ENCODE measurements around the gene HS3ST5. TPM values are rescaled to one million over a fixed set of nuclear protein-coding genes. Genes with fewer than 3 reads are reported as not detected.

The HS3ST5 gene
- total RNA-seq, 2 donors from 2014 or later, result 0.31 to 2.0 TPM

DNA sequence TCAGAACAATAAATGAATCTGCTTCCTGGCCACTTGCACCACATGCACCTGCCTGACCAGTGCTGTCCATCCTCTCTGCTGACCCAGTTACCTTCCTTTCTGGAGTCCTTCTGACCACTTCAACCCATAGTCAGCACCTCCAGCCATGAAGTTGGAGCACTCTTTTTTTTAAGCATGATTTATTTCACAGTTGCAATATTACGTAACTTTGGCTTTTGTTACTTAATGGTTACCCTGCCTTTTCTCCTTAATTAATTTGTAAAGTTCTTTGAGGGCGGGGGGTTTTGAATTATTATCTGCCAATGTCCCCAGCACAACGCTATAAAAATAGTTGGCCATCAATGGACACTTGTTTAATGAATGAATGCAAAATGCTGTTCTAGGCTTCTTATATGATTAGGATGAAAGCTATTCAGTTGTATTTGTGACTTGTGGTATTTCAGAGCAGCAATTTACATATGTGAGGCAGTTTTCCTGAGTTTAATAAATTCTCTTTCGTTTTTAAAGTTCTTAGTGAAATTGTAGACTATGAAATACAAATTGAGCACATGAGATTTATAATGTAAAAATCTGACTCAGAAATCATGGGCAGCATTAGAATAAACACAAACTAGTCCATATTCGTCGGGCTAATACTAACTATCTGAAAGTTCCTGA lies 180.0 kb downstream of the HS3ST5 start:
- Mint-ChIP-seq H3K27ac (no peak overlapping the region), H3K36me3 (ENCODE audit: low read depth) (no peaks in the 10 kb centered on the region), H3K27me3 (ENCODE audit: insufficient read depth) (no peaks in the 10 kb centered on the region), H3K4me3 (no peak overlapping the region), H3K9me3 (no peaks in the 10 kb centered on the region), H3K4me1 (peaks cover 4% of the 10 kb centered on the region)
- no peak for DNase-seq
- Histone ChIP-seq H3K4me3 (ENCODE audit: low read length) (no peak overlapping the region), H3K4me1 (ENCODE audit: control insufficient read depth, insufficient read depth, low read length) (peaks cover 2% of the 10 kb centered on the region), H3K27me3 (ENCODE audit: control insufficient read depth, insufficient read depth, low read length, poor library complexity, severe bottlenecking) (no peaks in the 10 kb centered on the region), H3K9me3 (ENCODE audit: control insufficient read depth, low read length) (no peaks in the 10 kb centered on the region), H3K27ac (ENCODE audit: low read depth, low read length) (no peak overlapping the region), H3K36me3 (ENCODE audit: control insufficient read depth, insufficient read depth, low read length) (no peaks in the 10 kb centered on the region), H3K9ac (ENCODE audit: extremely low read depth, low read length, poor library complexity, severe bottlenecking) (no peak overlapping the region)
- TF ChIP-seq, protein P1, sequence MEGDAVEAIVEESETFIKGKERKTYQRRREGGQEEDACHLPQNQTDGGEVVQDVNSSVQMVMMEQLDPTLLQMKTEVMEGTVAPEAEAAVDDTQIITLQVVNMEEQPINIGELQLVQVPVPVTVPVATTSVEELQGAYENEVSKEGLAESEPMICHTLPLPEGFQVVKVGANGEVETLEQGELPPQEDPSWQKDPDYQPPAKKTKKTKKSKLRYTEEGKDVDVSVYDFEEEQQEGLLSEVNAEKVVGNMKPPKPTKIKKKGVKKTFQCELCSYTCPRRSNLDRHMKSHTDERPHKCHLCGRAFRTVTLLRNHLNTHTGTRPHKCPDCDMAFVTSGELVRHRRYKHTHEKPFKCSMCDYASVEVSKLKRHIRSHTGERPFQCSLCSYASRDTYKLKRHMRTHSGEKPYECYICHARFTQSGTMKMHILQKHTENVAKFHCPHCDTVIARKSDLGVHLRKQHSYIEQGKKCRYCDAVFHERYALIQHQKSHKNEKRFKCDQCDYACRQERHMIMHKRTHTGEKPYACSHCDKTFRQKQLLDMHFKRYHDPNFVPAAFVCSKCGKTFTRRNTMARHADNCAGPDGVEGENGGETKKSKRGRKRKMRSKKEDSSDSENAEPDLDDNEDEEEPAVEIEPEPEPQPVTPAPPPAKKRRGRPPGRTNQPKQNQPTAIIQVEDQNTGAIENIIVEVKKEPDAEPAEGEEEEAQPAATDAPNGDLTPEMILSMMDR (conservative IDR thresholded peaks at IDR 0.05), result no peak
- 92 to 95% methylated on average over 4 to 6 of the region's 6 CpGs for WGBS, 2 experiments (ENCODE audit: insufficient coverage in 1 of 2, insufficient read length in 1 of 2)

DNA sequence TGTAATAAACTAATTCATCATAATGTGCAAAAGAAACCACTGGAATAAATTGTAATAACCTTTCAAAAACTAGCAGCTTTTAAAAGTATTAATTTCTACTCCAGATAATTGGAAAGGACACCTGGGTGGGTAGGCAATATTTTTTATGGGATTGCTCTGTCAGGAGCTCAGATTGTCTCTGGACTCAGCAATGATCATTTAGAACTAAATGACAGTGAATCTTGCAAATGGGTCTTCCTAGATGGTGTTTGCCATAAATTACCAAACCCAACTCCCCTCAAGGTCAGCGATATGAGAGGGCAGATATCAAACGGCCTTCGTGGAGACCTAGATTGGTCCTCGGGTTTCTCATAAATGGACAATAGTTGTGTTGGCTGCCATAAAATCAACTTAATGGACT lies 181.9 kb downstream of the HS3ST5 start:
- no peaks in the 10 kb centered on the region for H3K27me3 ChIP-seq (ENCODE audit: control insufficient read depth, insufficient read depth, low read length, poor library complexity, severe bottlenecking)
- Mint-ChIP-seq H3K27ac (no peak overlapping the region), H3K36me3 (ENCODE audit: low read depth) (no peaks in the 10 kb centered on the region), H3K9me3 (no peaks in the 10 kb centered on the region), H3K27me3 (ENCODE audit: insufficient read depth) (no peaks in the 10 kb centered on the region), H3K4me3 (no peak overlapping the region), H3K4me1 (no peaks in the 10 kb centered on the region)
- H3K4me3 ChIP-seq (ENCODE audit: low read length), result no peak overlapping the region
- DNase-seq, result no peak
- H3K27ac ChIP-seq (ENCODE audit: low read depth, low read length), result no peak overlapping the region
- H3K9ac ChIP-seq (ENCODE audit: extremely low read depth, low read length, poor library complexity, severe bottlenecking), result no peak overlapping the region
- TF ChIP-seq, protein P1 (conservative IDR thresholded peaks at IDR 0.05), result no peak
- H3K9me3 ChIP-seq (ENCODE audit: control insufficient read depth, low read length), result no peaks in the 10 kb centered on the region
- no peaks in the 10 kb centered on the region for H3K36me3 ChIP-seq (ENCODE audit: control insufficient read depth, insufficient read depth, low read length)
- H3K4me1 ChIP-seq (ENCODE audit: control insufficient read depth, insufficient read depth, low read length), result no peaks in the 10 kb centered on the region
- WGBS, 2 experiments (ENCODE audit: insufficient coverage in 1 of 2, insufficient read length in 1 of 2), result 81% methylated on average over 4 of the region's 4 CpGs; no CpG with 5 or more reads in 1 of the 2 experiments

DNA sequence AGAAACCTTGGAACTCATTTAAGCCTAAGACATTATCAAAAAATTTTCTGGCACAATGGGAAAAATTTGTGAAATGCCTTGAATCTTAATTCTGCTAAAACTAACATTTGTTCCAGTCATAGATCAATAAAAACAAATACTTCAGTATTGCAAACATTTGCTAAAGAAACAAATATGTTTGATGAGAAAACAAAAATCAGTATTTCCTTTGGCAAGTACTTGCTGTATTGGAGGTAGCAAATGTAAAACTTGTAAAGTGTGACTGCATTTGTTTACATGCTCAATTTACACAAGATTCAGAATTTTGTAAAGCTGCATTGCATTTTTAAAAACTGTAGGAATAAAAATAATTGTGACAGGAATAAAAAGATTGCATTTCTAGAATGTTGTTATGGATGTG lies 183.1 kb downstream of the HS3ST5 start:
- no peak for DNase-seq
- Mint-ChIP-seq H3K4me1 (no peaks in the 10 kb centered on the region), H3K4me3 (no peak overlapping the region), H3K9me3 (no peaks in the 10 kb centered on the region), H3K27ac (no peak overlapping the region), H3K36me3 (ENCODE audit: low read depth) (no peaks in the 10 kb centered on the region), H3K27me3 (ENCODE audit: insufficient read depth) (no peaks in the 10 kb centered on the region)
- H3K9ac ChIP-seq (ENCODE audit: extremely low read depth, low read length, poor library complexity, severe bottlenecking), result no peak overlapping the region
- H3K9me3 ChIP-seq (ENCODE audit: control insufficient read depth, low read length), result no peaks in the 10 kb centered on the region
- no peaks in the 10 kb centered on the region for H3K27me3 ChIP-seq (ENCODE audit: control insufficient read depth, insufficient read depth, low read length, poor library complexity, severe bottlenecking)
- no peak overlapping the region for H3K4me3 ChIP-seq (ENCODE audit: low read length)
- no peaks in the 10 kb centered on the region for H3K36me3 ChIP-seq (ENCODE audit: control insufficient read depth, insufficient read depth, low read length)
- H3K4me1 ChIP-seq (ENCODE audit: control insufficient read depth, insufficient read depth, low read length), result no peaks in the 10 kb centered on the region
- TF ChIP-seq, protein P1 (conservative IDR thresholded peaks at IDR 0.05), result no peak
- no peak overlapping the region for H3K27ac ChIP-seq (ENCODE audit: low read depth, low read length)

All from endodermal cell (in vitro differentiated cells).